Nucleus accumbens (tissue), 56 donors: ENCODE data around the gene SYNJ1.
"Not testable (repeated sequence)": the region's sequence is repeated elsewhere in the genome, so short reads cannot be mapped to it uniquely, and the experiment has no call there.

ENCODE experiments used
- DNase-seq, 56 donors: peaks; one replicate each; lab custom pipeline; 2025; lab: John Stamatoyannopoulos, UW

The SYNJ1 gene

DNA sequence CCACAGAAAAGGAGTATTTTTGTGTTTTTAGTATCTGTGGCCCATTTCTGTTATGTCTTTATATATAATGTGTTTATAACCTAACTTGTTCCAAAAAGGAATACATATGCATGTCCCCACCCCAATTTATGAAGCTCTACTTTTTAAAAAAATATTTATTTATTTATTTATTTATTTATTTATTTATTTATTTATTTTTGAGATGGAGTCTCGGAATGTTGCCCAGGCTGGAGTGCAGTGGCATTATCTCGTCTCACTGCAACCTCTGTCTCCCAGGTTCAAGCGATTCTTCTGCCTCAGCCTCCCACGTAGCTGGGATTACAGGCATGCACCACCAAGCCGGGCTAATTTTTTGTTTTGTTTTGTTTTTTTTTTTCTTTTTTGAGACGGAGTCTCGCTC, 32.3 kb downstream of the SYNJ1 start:
- not testable (repeated sequence) for DNase-seq

DNA sequence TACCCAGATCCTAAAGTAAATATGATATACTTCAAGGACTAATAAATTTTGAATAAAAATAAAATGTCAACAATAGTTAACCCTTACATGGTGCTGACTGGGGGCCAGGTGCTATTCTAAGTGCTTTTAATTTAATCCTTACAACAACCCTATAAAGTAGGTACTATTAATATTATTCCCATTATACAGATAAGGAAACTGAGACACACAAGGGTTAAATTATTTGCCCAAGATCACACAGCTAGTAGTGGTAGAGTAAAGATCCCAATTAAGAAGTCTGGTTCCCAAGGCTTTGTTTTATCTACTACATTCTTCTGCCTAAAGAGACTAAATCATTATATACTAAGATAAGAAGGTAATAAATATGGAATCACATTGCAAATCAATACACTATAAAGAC, 34.2 kb downstream of the SYNJ1 start:
- no peak for DNase-seq

GRCh38 chr21:32690085-32690484, 37.7 kb downstream of the SYNJ1 start:
- no peak for DNase-seq

DNA sequence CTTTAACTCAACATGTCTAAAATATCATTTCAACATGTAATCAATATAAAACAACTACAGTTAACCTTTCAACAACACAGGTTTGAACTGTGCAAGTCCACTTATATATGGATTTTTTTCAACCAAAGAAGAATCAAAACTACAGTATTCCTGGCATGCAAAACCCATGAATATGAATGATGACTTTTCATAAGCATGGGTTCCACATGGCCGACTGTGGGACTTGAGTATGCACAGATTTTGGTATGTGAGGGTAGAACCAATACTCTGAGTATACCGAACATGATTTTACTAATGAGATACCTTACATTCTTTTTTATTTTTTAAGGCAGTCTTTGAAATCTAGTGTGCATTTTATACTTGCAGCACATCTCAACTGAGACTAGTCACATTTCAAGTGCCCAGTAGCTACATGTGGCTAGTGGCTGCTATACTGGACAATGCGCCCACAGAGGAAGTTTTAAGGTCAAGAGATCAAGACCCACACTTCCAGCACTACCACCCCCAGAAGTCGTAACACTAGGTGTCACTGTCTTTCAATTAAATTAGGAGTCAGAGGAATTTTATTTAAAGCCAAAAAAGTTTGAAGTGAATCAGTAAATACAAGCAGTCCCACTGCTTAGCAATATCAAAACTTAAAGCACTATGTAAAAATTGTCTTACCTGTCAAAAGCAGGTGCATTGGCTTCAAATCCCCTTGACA, 40.0 kb downstream of the SYNJ1 start:
- no peak for DNase-seq

DNA sequence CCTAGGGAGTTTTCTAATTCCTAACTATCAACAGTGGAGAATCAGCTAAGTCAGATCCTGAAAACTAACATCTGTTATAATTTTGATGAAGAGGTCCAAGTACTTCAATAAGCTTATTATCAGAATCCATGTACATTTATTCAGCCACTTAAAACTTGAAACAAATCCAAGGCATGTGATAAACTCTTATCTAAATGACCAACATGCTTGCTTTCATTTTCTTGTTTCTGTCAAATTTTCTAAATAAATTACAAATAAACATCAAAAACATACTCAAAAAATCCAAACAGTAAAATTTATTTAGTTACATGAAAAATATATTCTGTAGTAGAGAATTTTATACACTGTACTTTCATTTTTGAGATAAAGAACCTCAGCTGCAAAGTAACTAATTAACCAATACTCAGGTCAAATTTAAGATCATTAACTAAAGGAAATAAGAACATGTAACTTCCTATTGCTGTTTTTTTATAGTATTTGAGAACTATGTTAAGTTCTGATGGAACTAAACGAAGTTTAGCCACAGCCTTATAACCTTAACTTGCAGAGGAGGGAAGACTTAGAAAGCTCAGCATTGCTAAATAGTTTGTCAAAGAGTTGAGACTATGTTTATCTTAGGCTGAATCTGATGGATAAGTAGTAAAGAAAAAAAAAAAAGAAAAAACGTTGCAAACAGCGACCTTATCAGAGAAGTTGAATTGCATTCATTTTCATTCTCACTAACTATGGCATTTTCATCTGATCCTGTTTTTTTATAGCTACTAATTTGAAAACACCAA, 44.9 kb downstream of the SYNJ1 start:
- DNase-seq: no peak

GRCh38 chr21:32674731-32675130, 53.1 kb downstream of the SYNJ1 start:
- no peak for DNase-seq

GRCh38 chr21:32674038-32674437, 53.8 kb downstream of the SYNJ1 start:
- no peak for DNase-seq

GRCh38 chr21:32666258-32666657, 61.6 kb downstream of the SYNJ1 start:
- no peak for DNase-seq

- DNase-seq: not testable (repeated sequence)
Measured at GRCh38 chr21:32664095-32664494, 63.7 kb downstream of the SYNJ1 start.

- DNase-seq: not testable (repeated sequence)
Measured at GRCh38 chr21:32661981-32662380, 65.8 kb downstream of the SYNJ1 start.

- DNase-seq: peak in 1 of 56 donors; percentile 2
Measured at GRCh38 chr21:32661026-32661782, 66.6 kb downstream of the SYNJ1 start.

DNA sequence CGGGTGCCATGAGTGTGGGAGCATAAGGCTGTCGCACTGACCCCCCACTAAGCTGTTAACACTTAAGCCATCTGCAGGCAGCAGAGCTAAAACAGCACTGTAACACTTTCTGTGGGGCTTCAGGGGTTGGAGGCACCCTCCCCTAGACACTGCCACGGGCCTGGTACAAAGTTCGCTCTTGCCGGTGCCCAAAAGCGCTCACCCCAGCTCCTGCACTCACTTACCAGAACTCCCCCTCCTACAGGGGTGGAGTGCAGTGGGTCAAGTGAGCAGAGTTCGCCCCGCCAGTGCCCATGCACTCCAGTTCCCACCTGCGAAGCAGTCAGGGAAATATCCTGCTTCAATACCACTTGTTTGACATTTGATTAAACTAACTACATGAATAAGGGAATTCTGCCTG, 69.3 kb downstream of the SYNJ1 start:
- DNase-seq: no peak

DNA sequence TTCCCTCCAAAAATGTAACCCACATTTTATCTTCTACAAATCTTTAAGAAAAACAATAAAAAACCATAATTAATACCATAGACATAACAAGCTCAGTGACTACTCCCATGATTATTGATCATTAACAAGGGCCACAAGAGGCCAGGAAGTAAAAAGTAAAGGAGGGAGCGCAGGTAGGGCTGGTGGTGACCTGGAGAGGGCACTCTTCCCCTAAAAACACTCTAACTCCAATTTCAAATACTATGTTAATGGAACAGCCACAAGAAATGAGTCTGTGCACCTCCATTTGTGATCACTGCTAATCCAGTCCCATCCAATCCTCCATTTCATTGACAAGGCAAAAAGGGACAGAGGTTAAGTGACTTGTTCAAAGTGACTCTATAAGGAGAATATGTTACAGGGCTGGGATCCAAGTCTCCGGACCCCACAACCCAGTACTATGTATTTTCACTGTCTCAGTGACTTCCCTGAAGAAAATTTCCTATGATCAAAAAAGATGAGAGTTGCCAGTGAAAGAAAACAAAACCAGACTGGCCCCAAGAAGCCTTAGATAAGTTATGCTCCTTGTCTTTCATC, 74.4 kb downstream of the SYNJ1 start:
- no peak for DNase-seq

DNA sequence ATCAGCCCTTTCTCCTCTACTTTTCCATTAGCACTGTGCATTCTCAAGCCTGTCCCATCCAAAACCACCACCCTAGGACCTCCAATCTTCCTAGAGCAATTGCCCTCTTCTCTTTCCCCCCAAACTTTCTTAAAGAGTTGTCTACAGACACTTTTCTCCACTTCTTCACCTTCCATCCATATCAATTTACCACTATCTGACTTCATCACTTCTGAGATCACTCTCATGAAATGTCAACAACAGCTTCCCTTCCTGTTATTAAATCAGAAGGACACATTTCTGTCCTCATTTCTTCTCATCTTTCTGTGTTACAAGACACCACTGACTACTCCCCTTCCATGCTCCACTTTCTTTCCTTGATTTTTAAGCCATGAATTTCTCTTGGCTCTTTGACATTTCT, 79.6 kb downstream of the SYNJ1 start:
- DNase-seq: no peak

GRCh38 chr21:32645261-32646182, 82.3 kb downstream of the SYNJ1 start:
- DNase-seq: peak in 3 of 56 donors; percentile 8 to 12 (median 9)

- peak in 10 of 56 donors; percentile 1 to 27 (median 8) for DNase-seq
Measured at GRCh38 chr21:32641710-32642698, 85.8 kb downstream of the SYNJ1 start.

- no peak for DNase-seq
Measured at GRCh38 chr21:32626621-32627196, 101.1 kb downstream of the SYNJ1 start.

DNA sequence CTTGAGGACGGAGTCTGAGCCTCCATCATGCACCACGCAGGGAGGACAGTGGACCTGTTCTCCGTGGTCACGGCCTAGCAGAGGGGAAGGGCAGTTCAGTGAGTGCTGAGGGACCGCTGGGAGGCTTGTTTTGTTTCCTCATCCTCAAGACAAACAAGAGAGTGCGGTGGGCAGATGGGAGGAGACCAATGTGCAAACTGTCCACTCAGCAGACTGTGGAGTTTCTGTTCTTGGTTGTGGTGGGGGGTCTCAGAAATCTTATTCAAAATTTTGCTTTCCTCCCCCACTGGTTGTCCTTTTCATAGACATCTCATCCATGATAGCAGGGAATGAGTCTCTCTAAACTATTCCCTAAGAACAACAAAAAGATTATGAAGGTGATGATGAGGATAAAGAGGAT, 109.6 kb downstream of the SYNJ1 start:
- not testable (repeated sequence) for DNase-seq
